GM10266 (cell line): ENCODE results near the gene CDH23.
"Not testable (repeated sequence)": the region's sequence is repeated elsewhere in the genome, so short reads cannot be mapped to it uniquely, and the experiment has no call there.

Source experiments
- DNase-seq: peaks from one replicate; pipeline ENCODE4 v3.0.0; 2012; ENCODE audit errors: extremely low spot score
- CTCF ChIP-seq: IDR thresholded peaks from 2 replicates; pipeline ENCODE4 v1.5.1; 2012; ENCODE audit warnings: mild to moderate bottlenecking, low read depth; ENCODE audit not compliant: control insufficient read depth, insufficient read depth; ENCODE audit errors: missing control alignments

CDH23 gene

GRCh38 chr10:71353639-71354038 is 43.1 kb upstream of the CDH23 start:
- no peak for DNase-seq

GRCh38 chr10:71354776-71355175 is 41.9 kb upstream of the CDH23 start:
- no peak for TF ChIP-seq CTCF
- DNase-seq, result no peak

More at GRCh38 chr10:71353639-71354038, 43.1 kb upstream of the CDH23 start:
- no peak for TF ChIP-seq CTCF

- no peak for DNase-seq
- no peak for TF ChIP-seq CTCF
These were observed 40.8 kb upstream of the CDH23 start for GRCh38 chr10:71355886-71356285.

- no peak for DNase-seq
- no peak for TF ChIP-seq CTCF
These were observed 38.9 kb upstream of the CDH23 start for GRCh38 chr10:71357792-71358265.

GRCh38 chr10:71358277-71358676 is 38.4 kb upstream of the CDH23 start:
- no peak for TF ChIP-seq CTCF
- no peak for DNase-seq

- not testable (repeated sequence) for DNase-seq
These were observed 37.8 kb upstream of the CDH23 start for GRCh38 chr10:71358906-71359305.

- no peak for TF ChIP-seq CTCF
- DNase-seq, result peak; percentile 61
These were observed 37.2 kb upstream of the CDH23 start for GRCh38 chr10:71359364-71360046.

- no peak for TF ChIP-seq CTCF
- DNase-seq, result no peak
These were observed 36.0 kb upstream of the CDH23 start for GRCh38 chr10:71360735-71361134.
